T47D (cell line): ENCODE measurements around the gene MAP4K1.

ENCODE experiments used
- DNase-seq, 2 experiments: peaks; one replicate each; pipeline versions ENCODE4 v3.0.0 to v3.0.0-alpha.2; 2011 to 2012; ENCODE audit warnings: low read depth in 1 of 2, low spot score in 1 of 2
- JUND ChIP-seq: IDR thresholded peaks from 2 replicates; pipeline ENCODE4 v1.6.1; 2012; ENCODE audit warnings: low read depth
- in situ Hi-C: cut with HindIII; loops from 2 replicates; pipeline ENCODE4 v1.10.0; 2016; ENCODE audit warnings: low sequenced_read_pairs, low pct_unique_long_range_greater_than_20kb

Gene MAP4K1

DNA sequence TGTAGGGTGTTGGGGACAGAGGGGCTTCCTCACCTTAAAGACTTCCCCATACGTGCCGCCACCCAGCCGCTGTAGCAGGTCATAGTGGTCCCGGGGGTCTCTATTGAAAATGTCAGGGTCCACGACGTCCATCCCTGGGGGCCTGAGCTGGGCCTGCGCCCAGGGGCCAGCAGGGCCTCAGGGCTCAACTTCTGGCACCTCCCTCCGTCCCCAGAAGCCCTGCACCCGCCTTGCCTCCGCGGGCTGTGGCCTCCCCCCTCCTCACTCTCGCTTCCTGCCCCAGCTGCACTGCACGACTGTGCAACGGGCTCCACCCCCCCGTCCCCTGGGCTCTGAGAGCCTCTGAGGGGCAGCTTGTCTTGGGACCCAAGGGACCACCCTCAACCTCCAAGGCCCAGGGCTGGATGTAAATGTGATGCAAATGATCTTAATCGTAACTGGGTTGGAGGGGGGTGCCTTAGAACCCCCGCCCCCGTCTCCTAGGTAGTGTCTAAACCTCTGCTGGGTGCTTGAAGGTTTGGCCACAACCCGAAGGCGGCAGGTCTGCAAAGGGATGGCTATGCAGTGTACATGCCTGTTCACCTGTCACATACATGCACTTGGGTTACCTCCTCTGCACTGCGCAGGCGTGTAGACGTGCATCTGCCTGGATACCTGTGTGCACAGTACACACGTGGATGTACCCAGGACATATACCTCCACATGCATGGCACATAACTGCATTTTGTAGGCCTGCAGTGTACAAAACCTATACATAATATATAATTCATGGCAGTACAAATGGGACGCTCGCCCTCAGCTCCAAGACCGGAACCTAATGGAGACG is at the start of gene MAP4K1:
Gene MAP4K1 (minus strand): TSS at position 190 of the 826 bp plus-strand sequence. CDS start 58 bp downstream, at position 132.
- TF ChIP-seq JUND: no peak
- peak; percentile 11 to 16 for DNase-seq
- in situ Hi-C loops: no loop called here

DNA sequence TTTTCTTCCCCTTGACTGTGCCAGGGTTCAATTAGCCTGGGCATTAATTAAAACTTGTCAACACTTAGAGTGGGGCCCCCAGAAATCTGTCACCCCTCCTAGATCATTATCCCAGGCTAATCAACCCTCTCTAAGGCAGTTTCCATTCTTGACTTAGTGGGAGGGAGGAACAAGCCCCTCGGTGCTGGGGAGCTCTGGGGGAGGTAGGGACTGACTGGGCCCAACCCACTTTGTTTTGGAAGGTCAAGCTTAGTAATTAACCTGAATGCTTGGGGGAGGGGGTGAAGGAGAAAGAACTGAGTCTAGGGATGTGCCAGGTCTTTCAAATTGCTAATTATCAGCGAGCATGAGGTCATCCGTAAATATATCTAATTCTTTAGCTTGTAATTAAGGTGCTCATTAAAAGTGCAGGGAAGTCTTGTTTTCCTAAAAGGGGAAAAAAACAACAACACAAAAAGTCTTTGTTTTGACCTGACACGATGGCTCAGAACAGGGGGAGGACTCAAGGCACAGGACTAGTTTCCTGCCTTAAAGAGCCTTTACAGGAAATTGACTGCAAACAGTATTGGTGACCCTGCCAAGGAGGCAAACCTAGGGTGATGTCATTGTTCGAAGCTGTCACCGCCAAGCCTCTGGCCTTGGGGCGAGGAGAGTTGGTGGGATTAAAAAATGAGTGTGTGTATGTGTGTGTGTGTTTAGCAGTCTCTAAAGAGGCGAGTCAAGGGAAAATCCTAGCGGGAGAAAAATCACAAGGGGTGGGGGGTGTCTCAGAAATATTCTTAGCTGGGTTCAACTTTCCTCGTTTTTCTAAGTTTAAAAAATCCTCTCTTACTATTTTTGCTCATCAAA is 49.1 kb upstream of the MAP4K1 start:
- no peak for TF ChIP-seq JUND
- peak; percentile 25 to 43 for DNase-seq
- in situ Hi-C loops: no loop called here

DNA sequence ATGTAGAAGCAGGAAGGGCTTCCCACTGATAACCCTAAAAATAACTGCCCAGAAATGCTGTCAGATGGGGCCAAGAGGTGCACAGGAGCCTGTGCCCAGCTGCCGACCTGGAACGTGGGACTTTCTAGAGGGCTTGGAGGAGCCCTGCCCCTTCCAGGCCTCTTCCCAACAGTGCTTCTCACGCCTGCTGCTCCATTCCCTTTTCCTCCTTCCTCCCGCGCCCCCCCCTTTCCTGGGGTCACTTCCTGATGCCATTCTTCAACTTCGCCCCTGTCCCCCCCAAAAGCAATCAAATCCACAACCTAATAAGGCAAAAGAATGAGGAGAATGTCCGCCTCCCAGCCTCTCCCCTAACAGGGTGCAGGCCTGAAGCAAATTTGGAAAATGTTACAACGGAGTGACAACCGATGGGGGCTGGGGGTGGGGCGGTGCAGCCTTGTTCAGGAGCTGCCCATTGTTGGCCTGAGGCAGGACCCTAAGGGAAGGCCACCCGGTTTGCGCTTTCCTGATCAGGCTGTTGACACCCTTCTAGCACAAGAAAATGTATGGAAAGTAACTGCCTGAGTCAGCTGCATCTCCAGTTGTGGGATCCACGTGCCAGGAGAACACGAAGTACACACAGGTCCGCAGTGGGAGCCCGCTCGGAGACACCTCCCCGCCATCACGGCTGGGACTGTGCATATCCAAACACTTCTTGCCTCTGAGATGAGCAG is 48.4 kb upstream of the MAP4K1 start:
- DNase-seq: peak in 1 of 2 experiments; percentile 71
- TF ChIP-seq JUND: no peak
- in situ Hi-C loops: no loop called here

DNA sequence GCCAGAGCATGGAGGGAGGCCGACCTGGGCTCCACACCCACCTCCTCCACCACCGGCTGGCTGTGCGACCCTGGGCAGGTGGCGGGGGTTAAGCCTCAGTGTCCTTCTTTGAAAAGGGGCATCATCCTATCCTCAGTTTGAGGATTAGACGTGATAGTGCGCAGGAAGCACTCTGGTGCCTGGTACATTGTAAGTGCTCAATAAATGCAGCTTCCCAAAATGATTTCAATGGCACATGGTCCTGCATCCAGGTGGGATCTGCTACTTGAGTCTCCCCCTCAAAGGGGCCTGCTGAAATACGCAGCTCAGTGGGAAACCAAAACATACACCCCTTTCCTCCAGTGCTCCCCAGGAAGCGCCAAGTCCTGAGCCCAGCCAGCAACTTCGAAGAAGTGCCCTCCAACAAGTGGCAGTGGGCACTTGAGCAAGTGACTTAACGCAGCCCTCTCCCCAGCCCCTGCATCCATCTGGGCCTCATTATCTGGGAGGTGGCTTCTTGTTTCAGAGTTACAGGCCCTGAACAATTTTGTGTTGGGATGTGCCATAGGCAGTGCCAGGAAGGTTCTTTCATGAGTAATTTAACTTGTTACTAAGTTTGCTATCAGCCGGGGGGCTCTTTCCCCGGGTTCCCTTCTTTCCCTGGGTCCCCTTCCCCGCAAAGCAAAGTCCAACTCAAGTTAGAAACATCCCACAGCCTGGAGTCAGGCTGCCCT is 47.6 kb upstream of the MAP4K1 start:
- DNase-seq: no peak

DNA sequence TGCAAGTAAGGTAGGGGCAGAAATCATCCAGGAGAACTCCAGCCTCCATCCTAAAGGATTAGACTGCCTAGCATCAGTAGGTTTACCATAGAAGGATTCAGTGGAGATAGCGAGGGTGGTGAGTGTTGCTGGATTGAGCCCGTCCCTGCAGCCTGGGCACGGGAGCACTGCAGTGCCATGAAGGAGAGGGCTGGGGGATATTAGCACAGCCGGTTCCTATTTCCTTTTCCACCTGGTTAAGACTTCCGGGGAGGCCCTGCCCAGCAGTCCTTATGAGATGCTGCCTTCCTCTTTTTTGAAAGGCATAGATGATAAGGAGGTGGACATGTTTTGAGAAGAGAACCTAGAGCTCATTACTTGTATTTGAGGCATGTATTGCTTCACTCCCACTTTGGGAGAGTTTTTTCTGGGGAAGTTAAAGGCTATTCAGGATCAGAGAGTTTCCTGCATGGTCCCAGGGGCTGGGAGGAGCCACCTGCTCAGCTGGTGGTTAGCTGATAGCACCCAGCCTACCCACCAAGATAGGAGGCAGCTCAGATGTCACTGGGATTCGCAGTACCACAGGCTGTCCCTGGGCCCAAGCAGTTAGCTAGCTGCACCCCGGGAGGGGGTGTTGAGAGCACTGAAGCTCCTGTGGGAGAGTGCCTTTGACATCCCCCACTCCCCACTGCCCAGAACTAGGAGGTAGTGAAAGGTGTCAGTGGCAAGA is 46.9 kb upstream of the MAP4K1 start:
- in situ Hi-C loops: no loop called here
- TF ChIP-seq JUND: no peak
- no peak for DNase-seq

More for the DNA sequence above, 47.6 kb upstream of the MAP4K1 start:
- in situ Hi-C loops: no loop called here
- TF ChIP-seq JUND: no peak

DNA sequence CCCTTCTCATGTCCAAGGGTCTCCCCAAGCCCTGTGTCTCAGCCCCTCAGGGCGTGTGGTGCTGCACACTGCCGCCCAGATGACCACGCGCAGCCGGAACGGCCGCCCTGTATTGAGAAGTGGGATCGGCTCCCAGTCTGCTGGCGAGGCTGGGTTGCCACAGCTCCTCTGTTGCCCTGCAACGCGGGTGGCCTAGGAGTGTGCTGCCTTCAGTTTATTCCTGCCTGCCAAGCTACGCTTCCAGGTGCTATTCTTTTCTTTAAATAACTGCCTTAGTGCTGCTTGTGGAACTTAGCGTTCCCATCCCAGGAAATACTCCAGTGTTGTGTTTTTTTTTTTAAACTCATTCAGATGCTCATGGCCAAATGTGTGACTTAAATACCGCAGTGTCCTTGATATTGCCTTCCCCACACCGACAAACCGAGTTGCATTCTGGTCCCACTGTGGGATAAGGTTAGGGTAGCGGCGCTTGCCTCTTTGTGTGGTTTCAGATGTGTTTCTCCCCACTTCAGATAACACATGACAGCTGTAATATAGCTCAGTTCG is 46.3 kb upstream of the MAP4K1 start:
- in situ Hi-C loops: no loop called here
- DNase-seq: no peak
- no peak for TF ChIP-seq JUND

DNA sequence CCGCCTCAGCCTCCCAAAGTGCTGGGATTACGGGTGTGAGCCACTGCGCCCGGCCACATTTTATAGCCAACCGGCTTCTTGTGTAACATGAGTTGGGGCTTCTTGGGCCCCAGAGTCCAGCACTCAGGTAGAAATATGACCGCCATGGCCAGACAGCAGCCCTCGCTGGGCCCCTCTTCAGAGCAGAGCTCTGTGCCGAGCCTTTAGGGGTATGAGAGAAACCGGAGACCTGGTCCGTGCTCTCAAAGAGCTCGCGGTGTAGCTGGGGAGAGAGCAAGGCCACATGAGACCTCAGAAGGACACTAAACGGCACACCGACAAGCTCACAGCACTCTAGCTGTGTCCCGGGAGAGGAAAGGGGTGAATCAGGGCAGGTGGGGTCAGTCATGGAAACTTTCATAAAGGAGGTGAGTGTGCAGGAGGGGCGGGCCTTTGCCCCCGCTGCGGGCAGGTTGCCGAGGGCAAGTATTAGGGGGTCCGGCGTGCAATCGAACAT is 45.5 kb upstream of the MAP4K1 start:
- in situ Hi-C loops: no loop called here
- no peak for DNase-seq
- TF ChIP-seq JUND: no peak

DNA sequence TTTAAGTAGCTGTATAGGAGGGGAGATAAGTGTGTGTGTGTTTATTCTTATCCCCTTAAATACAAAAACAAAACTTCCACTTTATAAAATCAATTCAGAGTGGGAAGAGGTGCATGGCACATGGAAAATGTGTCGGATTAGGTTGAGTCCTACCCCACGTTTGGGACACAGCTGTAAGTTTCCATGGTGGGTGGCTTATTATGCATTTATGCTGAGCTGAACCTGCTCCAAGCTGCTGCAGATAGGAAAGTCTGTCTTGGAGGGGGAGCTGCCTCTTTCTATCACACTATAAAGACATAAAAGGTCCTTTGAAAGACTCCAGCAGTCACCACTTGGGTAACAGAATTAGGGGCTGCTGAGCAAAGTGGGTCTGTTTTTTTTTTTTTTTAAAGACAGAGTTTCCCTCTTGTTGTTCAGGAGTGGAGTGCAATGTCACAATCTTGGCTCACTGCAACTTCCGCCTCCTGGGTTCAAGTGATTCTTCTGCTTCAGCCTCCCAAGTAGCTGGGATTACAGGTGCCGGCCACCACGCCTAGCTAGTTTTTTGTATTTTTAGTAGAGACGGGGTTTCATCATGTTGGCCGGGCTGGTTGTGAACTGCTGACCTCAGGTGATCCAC is 44.9 kb upstream of the MAP4K1 start:
- in situ Hi-C loops: no loop called here
- DNase-seq: no peak
- TF ChIP-seq JUND: no peak

DNA sequence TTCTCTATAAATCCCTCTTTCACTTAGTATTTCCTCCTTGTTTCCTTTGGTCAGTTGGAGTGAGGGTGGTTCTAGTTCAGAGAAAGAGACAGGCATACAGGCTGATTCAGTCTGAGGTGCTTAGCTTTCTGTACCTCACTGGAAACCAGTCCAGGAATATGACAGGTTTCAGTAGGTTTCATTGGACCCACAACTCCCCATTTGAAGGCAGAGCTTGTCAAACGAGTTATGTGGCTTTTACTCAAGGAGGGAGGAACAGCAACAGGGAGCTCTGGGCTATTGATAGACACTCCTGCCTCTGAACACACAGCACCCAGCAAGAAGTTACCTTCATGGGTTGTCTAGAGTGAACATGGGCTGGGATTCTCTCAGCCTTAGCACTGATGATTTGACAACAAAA is 44.2 kb upstream of the MAP4K1 start:
- in situ Hi-C loops: no loop called here
- TF ChIP-seq JUND: no peak
- peak; percentile 73 to 96 for DNase-seq

DNA sequence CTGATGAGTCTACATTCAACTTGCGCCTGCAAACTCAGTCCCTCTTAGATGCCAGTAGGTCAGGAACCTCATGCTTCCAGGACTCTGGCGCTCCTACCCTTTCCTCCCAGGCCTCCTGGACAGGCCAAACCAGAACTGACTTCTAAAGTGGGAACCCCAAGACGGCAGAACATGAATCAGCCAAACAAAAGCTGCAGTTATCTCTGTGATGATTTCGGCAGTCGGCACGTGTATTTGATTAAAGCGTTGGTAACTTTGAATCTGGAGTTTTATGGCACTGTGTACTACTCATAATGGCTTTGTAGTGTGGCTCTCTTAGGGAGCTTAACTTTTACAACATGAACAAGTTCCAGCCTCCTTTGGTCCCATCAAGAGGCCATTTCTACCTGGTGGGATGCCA is 43.4 kb upstream of the MAP4K1 start:
- TF ChIP-seq JUND: no peak
- DNase-seq: no peak
- in situ Hi-C loops: no loop called here

DNA sequence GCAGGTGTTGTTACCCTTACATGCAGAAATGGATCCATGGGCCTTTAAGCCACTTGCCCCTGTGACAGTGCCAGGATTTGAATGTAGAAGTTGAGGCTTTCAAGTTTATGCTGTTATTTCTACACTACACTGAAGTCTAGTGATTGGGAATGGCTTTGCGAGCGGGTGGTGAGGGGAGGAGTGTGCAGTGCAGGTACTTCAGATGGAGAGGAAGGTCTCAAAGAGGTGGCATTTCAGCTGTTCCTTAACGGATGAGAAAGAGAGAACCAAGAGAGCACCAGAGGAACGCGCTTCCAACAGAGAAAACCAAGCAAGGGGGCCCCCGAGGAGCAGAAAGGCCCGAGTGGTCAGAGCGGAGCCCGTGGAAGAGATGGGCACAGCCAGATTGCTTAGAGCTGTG is 43.0 kb upstream of the MAP4K1 start:
- DNase-seq: no peak
- in situ Hi-C loops: no loop called here
- no peak for TF ChIP-seq JUND
